ENCODE data around the gene LMX1B. TPM values are rescaled to one million over a fixed set of nuclear protein-coding genes. Genes with fewer than 3 reads are reported as not detected.

The LMX1B gene
- total RNA-seq, 1 donor from 2014 or later, result 0.14 TPM

DNA sequence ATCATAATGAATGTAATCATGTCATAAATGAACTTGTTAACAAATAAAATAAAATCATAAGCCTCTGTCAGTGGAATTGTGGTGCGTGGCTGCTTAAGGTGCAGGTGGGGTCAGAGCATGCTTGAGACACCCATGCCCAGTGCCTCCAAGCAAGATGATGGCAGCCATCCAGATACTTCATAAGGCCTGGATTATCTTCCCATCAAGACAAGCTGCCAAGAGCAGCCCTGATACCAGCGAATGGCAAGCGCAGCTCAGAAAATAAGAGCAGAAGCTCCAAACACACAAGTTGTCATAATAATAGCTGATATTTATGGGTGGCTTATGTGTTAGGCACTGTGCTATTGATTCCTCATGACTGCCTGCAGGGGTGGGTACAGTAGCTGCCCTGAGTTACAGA lies 21.8 kb upstream of the LMX1B start:
- ATAC-seq (no peak), DNase-seq (no peak)
- Histone ChIP-seq H3K27ac (no peak overlapping the region), H3K9me3 (no peaks in the 10 kb centered on the region), H3K4me3 (no peak overlapping the region), H3K4me1 (no peaks in the 10 kb centered on the region), H3K36me3 (no peaks in the 10 kb centered on the region), H3K27me3 (peaks cover 16% of the 10 kb centered on the region)
- TF ChIP-seq CTCF (IDR thresholded peaks at IDR 0.05), result no peak
- intact Hi-C loops (cut with DNase I), result no loop called here

DNA sequence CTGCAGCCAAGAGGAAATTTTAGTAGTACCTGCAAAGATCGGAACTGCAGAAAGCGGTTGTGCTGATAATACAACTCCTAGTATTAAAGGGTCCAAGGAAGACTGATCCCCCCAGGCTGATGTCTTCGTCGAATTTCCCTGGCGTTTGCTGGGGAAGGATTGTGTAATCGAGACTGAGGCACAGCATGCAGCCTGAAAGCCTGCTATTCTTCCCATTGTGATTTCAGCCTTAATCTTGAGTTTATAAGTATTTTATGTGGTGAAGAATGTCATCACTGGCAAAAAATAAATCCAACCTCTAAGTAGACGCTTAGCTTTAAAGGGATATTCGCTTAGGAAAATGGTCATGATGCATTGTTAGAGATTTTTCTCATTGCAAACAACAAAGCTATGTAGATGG lies 21.3 kb upstream of the LMX1B start:
- Histone ChIP-seq H3K27ac (no peak overlapping the region), H3K4me3 (no peak overlapping the region), H3K9me3 (no peaks in the 10 kb centered on the region), H3K36me3 (no peaks in the 10 kb centered on the region), H3K27me3 (peaks cover 16% of the 10 kb centered on the region), H3K4me1 (no peaks in the 10 kb centered on the region)
- intact Hi-C loops (cut with DNase I), result no loop called here
- no peak for ATAC-seq
- TF ChIP-seq CTCF (IDR thresholded peaks at IDR 0.05), result no peak
- DNase-seq, result no peak

DNA sequence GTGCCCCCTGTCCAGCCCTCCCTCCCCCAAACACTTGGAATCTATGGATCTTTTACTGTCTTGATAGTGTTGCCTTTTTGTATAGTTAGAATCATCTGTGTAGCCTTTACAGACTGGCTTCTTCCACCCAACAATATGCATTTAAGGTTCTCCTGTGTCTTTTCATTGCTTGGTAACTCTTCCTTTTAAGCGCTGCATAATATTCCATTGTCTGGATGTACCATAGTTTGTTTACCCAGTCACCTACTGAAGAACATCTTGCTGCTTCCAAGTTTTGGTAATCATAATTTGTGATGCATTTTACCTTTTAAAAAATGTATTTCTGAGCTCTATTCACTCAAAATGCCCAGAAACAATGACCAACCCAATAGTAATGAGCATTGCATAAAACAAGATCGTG lies 17.7 kb upstream of the LMX1B start:
- intact Hi-C loops (cut with DNase I), result no loop called here
- H3K27me3 ChIP-seq, result peaks cover 16% of the 10 kb centered on the region
- TF ChIP-seq CTCF (IDR thresholded peaks at IDR 0.05), result no peak

GRCh38 chr9:126599047-126599650 lies 14.6 kb upstream of the LMX1B start:
- H3K27ac ChIP-seq, result no peak overlapping the region
- intact Hi-C loops (cut with DNase I), result no loop called here

More for the DNA sequence above, 17.7 kb upstream of the LMX1B start:
- no peaks in the 10 kb centered on the region for H3K36me3 ChIP-seq
- H3K9me3 ChIP-seq, result no peaks in the 10 kb centered on the region
- no peak for DNase-seq
- no peak overlapping the region for H3K4me3 ChIP-seq
- ATAC-seq, result no peak
- H3K27ac ChIP-seq, result no peak overlapping the region
- no peaks in the 10 kb centered on the region for H3K4me1 ChIP-seq

GRCh38 chr9:126604059-126605055 lies 9.4 kb upstream of the LMX1B start:
- H3K27me3 ChIP-seq, result peaks cover 32% of the 10 kb centered on the region
- no peak overlapping the region for H3K27ac ChIP-seq
- DNase-seq, result no peak
- H3K9me3 ChIP-seq, result no peaks in the 10 kb centered on the region
- intact Hi-C loops (cut with DNase I), result no loop called here
- H3K4me3 ChIP-seq, result no peak overlapping the region
- no peak for ATAC-seq
- H3K36me3 ChIP-seq, result no peaks in the 10 kb centered on the region
- H3K4me1 ChIP-seq, result no peaks in the 10 kb centered on the region
- TF ChIP-seq CTCF (IDR thresholded peaks at IDR 0.05), result no peak

More at GRCh38 chr9:126599047-126599650, 14.6 kb upstream of the LMX1B start:
- no peak for TF ChIP-seq CTCF (IDR thresholded peaks at IDR 0.05)
- peaks cover 16% of the 10 kb centered on the region for H3K27me3 ChIP-seq
- no peaks in the 10 kb centered on the region for H3K9me3 ChIP-seq
- H3K36me3 ChIP-seq, result no peaks in the 10 kb centered on the region
- no peak overlapping the region for H3K4me3 ChIP-seq
- DNase-seq (no peak), ATAC-seq (no peak)
- no peaks in the 10 kb centered on the region for H3K4me1 ChIP-seq

Measured in upper lobe of right lung (tissue), 1 donor.